ENCODE measurements around the gene ACTR3.

- TF ChIP-seq CTCF (IDR thresholded peaks at IDR 0.05; ENCODE audit: low read depth, low read length) (no peak), MAX (IDR thresholded peaks at IDR 0.05; ENCODE audit: low read depth, low read length) (no peak), POLR2A (IDR thresholded peaks at IDR 0.05; ENCODE audit: extremely low read depth, insufficient read length) (no peak)
Observed at GRCh38 chr2:114005110-114005783, 115.4 kb downstream of the ACTR3 start.
